Colon (tissue), 2 donors: ENCODE results near the gene CCL21.

Source experiments
- FAIRE-seq: peaks from 2 replicates; lab custom pipeline; 2012; peaks lifted over from hg19 to GRCh38; lab: Jason Lieb, UNC
- donor health status: control.
- donor health status: control.

CCL21 gene

GRCh38 chr9:34669809-34670562 is 40.0 kb downstream of the CCL21 start:
- no peak for FAIRE-seq

DNA sequence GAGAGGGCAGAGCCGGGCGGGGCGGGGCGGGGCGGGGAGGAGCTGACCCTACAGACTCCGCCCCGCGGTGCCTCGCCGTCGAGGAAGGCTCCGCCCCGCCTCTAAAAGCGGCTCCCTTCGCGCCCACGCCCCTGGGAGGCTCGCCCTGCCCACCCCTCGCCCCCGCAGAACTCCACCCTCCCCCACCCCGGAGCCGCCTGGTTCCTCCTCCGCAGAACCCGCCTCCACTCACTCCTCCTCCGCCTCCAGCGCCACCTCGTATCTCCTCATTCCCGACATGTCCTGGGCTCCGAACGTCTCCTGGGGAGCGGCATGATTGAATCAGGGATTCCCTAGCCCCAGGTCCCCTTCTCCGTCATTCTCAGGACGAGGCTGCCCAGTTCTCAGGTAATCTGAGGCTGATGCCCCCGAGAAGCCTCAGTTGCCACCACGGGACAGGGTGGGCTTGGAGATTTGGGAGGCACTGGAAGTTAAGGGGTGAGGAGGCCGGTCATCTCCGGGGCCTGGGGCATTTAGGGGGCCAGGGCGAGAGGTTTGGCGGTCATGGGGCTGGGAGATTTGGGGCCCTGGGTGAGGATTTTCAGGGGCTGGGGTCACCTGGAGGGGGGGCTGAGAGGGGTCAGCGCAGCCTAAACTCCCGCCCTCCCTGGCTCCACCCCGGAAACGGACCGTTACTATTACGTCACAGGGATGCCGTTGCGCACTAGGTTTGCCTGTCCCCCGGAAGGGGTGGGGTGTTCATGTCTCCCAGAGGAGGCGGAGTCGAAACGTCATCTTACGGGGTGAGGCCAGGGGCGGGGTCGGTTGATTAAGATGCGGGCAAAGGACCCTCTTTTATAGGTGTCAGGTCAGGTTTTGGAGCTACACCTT is 44.3 kb downstream of the CCL21 start:
- no peak for FAIRE-seq

DNA sequence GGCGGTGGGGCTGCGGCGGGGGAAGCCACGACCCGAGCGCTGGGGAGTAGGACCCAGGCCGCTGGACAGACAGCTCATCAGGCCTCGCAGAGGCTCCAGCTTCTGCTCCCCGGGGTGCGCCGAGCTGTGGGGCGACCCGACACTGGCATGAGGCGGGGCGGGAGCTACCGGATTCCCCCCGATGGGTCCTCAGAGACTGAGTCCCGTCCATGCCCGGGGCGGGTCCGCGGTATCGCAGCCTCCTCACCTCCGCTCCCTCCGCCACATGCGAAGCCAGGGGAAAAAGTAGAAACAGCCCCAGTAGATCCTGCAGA is 44.9 kb downstream of the CCL21 start:
- FAIRE-seq: no peak

GRCh38 chr9:34664281-34665066 is 45.5 kb downstream of the CCL21 start:
- no peak for FAIRE-seq

DNA sequence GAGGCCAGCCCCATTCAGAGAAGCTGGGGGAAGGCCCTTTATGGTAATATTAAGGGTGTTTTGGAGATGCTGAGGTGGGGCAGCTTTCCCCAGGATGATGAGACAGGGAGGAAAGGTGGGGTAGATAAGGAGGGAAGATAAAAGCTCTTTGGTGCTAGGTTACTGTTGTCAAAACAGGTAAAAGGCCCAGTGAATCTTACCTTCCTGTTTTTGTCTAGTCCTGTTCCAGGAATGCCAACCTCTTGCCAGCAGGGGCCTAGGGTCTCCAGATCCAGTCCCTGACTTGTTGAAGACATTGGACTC is 46.7 kb downstream of the CCL21 start:
- no peak for FAIRE-seq

DNA sequence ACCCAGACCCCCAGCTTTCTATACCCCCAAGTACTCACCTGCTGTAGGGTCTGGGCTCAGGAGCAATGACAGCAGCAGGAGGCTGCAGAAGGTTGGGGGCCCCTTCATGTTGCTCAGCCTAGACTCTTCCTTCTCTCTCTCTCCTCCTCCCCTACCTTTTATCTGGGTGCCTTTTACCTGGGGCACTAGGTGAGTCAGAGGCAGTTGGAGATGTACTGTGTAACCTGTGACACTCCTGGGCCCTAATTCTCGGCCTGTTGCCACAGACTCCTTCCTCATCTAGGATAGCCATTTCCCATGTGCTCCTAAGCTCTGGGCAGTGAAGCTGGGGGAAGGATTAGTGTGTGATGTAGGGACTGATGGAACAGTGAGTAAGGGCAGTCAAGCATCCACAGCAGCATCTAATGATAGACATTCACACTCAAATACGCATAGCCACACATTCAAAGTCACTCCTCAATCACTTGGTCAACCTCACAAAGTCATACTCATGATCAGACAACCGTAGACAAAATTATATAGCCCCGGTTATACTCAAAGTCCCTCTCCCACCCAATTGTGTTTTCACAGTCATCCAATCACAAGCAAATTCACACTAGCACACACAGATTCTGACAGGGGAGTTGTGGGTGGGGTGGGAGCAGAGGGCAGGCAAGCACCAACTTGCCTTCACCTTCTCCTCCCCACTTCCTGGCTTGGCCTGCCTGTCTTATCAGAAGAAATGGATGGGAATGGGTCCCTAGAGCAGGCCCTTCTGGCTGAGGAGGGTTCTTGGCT is 47.2 kb downstream of the CCL21 start, which contains the start of gene CCL27:
Gene CCL27, minus strand, starts transcription at position 132 of the 777 bp plus-strand sequence. Its CDS starts 24 bp downstream, at position 108.
- no peak for FAIRE-seq

DNA sequence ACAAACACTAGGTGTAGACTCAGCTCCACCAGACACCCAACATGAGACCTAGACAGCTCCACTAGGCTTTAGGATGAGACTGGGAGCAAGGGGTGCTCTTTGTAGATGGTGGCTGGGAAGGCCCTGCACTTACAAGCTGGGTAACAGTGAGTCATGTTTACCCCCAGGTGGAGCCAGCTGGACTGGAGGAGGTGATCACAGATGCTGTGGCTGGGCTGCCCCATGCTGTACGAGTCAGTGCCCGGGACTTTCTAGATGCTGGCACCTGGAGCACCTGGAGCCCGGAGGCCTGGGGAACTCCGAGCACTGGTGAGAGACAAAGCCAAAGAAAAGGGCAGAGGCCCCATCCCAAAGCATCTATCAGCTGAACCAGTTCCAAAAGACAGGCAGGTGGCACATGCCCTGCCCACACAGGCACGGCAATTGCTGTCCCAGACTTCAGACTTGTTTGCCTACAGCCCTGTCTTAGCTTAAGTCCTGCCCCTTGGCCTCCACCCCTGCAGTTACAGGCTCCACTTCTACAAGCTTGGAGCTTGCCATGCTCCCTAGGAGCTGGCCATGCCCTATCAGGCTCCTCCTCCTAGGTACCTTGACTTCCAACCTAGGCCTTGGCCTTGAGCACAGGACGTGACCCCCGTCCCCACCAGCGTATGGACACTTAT is 50.2 kb downstream of the CCL21 start:
- no peak for FAIRE-seq
